Osteocyte (in vitro differentiated cells): ENCODE measurements around the gene ZNF22. TPM values are rescaled to one million over a fixed set of nuclear protein-coding genes. Genes with fewer than 3 reads are reported as not detected.

Experiments used
- DNase-seq: peaks from one replicate; pipeline ENCODE4 v3.0.0; 2021; ENCODE audit warnings: mixed read lengths; ENCODE audit not compliant: unreplicated experiment; ENCODE audit errors: extremely low spot score
- H3K27ac Mint-ChIP-seq: one replicate; pipeline ENCODE4 v1.8.0; 2021; ENCODE audit warnings: mild to moderate bottlenecking, mixed read lengths; ENCODE audit not compliant: unreplicated experiment
- H3K27me3 Mint-ChIP-seq: one replicate; pipeline ENCODE4 v1.8.0; 2021; ENCODE audit warnings: mixed read lengths; ENCODE audit not compliant: unreplicated experiment
- H3K36me3 Mint-ChIP-seq: one replicate; pipeline ENCODE4 v1.8.0; 2021; ENCODE audit warnings: mixed read lengths; ENCODE audit not compliant: unreplicated experiment
- H3K4me1 Mint-ChIP-seq: one replicate; pipeline ENCODE4 v1.8.0; 2021; ENCODE audit warnings: mixed read lengths; ENCODE audit not compliant: unreplicated experiment
- H3K4me3 Mint-ChIP-seq: one replicate; pipeline ENCODE4 v1.8.0; 2021; ENCODE audit warnings: mild to moderate bottlenecking, moderate library complexity, mixed read lengths; ENCODE audit not compliant: unreplicated experiment
- H3K9me3 Mint-ChIP-seq: one replicate; pipeline ENCODE4 v1.8.0; 2021; ENCODE audit warnings: mixed read lengths; ENCODE audit not compliant: unreplicated experiment
- CTCF ChIP-seq: fragments of 200-600 bp; sonication (generic); IDR thresholded peaks from 2 replicates; pipeline ENCODE4 v1.5.0; 2021; ENCODE audit warnings: antibody characterized with exemption, mild to moderate bottlenecking, moderate library complexity
- total RNA-seq: library from RNA; stranded (reverse); gene quantifications from 2 replicates; pipeline ENCODE4 v1.2.1, GENCODE V29; 2021

ZNF22 gene
- total RNA-seq, 1 donor from 2014 or later: 23.4 TPM

GRCh38 chr10:44974628-44975430 lies 25.9 kb upstream of the ZNF22 start:
- no peaks in the 10 kb centered on the region for H3K9me3 Mint-ChIP-seq
- peaks cover 7% of the 10 kb centered on the region for H3K36me3 Mint-ChIP-seq
- H3K4me3 Mint-ChIP-seq: peak overlapping the region; percentile 29
- DNase-seq: peak; percentile 90
- TF ChIP-seq CTCF: peak; percentile 98
- H3K27ac Mint-ChIP-seq: peak overlapping the region; percentile 57
- H3K4me1 Mint-ChIP-seq: peaks cover 54% of the 10 kb centered on the region
- H3K27me3 Mint-ChIP-seq: no peaks in the 10 kb centered on the region

GRCh38 chr10:44975431-44976331 lies 25.0 kb upstream of the ZNF22 start:
- no peak for TF ChIP-seq CTCF
- H3K27ac Mint-ChIP-seq: peak overlapping the region; percentile 23
- no peaks in the 10 kb centered on the region for H3K27me3 Mint-ChIP-seq
- H3K36me3 Mint-ChIP-seq: peaks cover 5% of the 10 kb centered on the region
- no peaks in the 10 kb centered on the region for H3K9me3 Mint-ChIP-seq
- peaks cover 62% of the 10 kb centered on the region for H3K4me1 Mint-ChIP-seq
- no peak for DNase-seq
- H3K4me3 Mint-ChIP-seq: no peak overlapping the region

GRCh38 chr10:44976352-44977198 lies 24.1 kb upstream of the ZNF22 start:
- Mint-ChIP-seq H3K4me3 (peak overlapping the region; percentile 55), H3K36me3 (peaks cover 5% of the 10 kb centered on the region), H3K27ac (peak overlapping the region; percentile 63), H3K9me3 (no peaks in the 10 kb centered on the region), H3K4me1 (peaks cover 71% of the 10 kb centered on the region), H3K27me3 (no peaks in the 10 kb centered on the region)
- no peak for TF ChIP-seq CTCF
- DNase-seq: no peak

- Mint-ChIP-seq H3K27me3 (no peaks in the 10 kb centered on the region), H3K9me3 (no peaks in the 10 kb centered on the region), H3K27ac (peak overlapping the region; percentile 88), H3K4me1 (peaks cover 79% of the 10 kb centered on the region), H3K4me3 (peak overlapping the region; percentile 78), H3K36me3 (peaks cover 3% of the 10 kb centered on the region)
- no peak for TF ChIP-seq CTCF
- DNase-seq: no peak
Observed at GRCh38 chr10:44977287-44978212, 23.2 kb upstream of the ZNF22 start.
